Endodermal cell (in vitro differentiated cells): ENCODE results near the gene ARL15. TPM values are rescaled to one million over a fixed set of nuclear protein-coding genes. Genes with fewer than 3 reads are reported as not detected.

Source experiments
- DNase-seq: peaks from one replicate; pipeline ENCODE4 v3.0.0-alpha.2; 2017
- H3K27ac ChIP-seq: 2 replicates; pipeline ENCODE4 v1.5.1; 2013; ENCODE audit warnings: mild to moderate bottlenecking, low read depth, low read length, moderate library complexity
- H3K27me3 ChIP-seq: 2 replicates; pipeline ENCODE4 v1.6.1; 2013; ENCODE audit warnings: mild to moderate bottlenecking, low read length, moderate library complexity; ENCODE audit not compliant: insufficient read depth, control insufficient read depth, poor library complexity, severe bottlenecking
- H3K36me3 ChIP-seq: 2 replicates; pipeline ENCODE4 v1.7.0; 2013; ENCODE audit warnings: mild to moderate bottlenecking, low read length, moderate library complexity; ENCODE audit not compliant: control insufficient read depth, insufficient read depth
- H3K4me1 ChIP-seq: one replicate; pipeline ENCODE4 v1.7.0; 2013; ENCODE audit warnings: low read length; ENCODE audit not compliant: control insufficient read depth, insufficient read depth
- H3K4me3 ChIP-seq: 2 replicates; pipeline ENCODE4 v1.5.1; 2013; ENCODE audit warnings: mild to moderate bottlenecking, low read length, moderate library complexity
- H3K9ac ChIP-seq: 2 replicates; pipeline ENCODE4 v1.6.1; 2013; ENCODE audit warnings: mild to moderate bottlenecking, low read length, moderate library complexity; ENCODE audit not compliant: poor library complexity, severe bottlenecking; ENCODE audit errors: extremely low read depth
- H3K9me3 ChIP-seq: 2 replicates; pipeline ENCODE4 v1.6.1; 2013; ENCODE audit warnings: mild to moderate bottlenecking, low read length, moderate library complexity; ENCODE audit not compliant: control insufficient read depth
- H3K27ac Mint-ChIP-seq: 2 replicates; pipeline ENCODE4 v1.8.0; 2020; ENCODE audit warnings: mixed read lengths
- H3K27me3 Mint-ChIP-seq: 2 replicates; pipeline ENCODE4 v1.8.0; 2021; ENCODE audit warnings: mild to moderate bottlenecking, mixed read lengths; ENCODE audit not compliant: insufficient read depth
- H3K36me3 Mint-ChIP-seq: 2 replicates; pipeline ENCODE4 v1.8.0; 2020; ENCODE audit warnings: low read depth, mixed read lengths
- H3K4me1 Mint-ChIP-seq: 2 replicates; pipeline ENCODE4 v1.8.0; 2020; ENCODE audit warnings: mixed read lengths
- H3K4me3 Mint-ChIP-seq: 2 replicates; pipeline ENCODE4 v1.8.0; 2020; ENCODE audit warnings: mild to moderate bottlenecking, moderate library complexity, mixed read lengths
- H3K9me3 Mint-ChIP-seq: 2 replicates; pipeline ENCODE4 v1.8.0; 2020; ENCODE audit warnings: mild to moderate bottlenecking, mixed read lengths
- whole genome bisulfite sequencing, 2 experiments: methylation state at CpG; one replicate each; pipeline versions ENCODE4 v1.1.5 to v1.1.7; 2013; ENCODE audit warnings: missing lambda C conversion rate in 2 of 2, mixed read lengths in 1 of 2; ENCODE audit not compliant: insufficient coverage in 1 of 2, insufficient read length in 1 of 2; 5-methylcytosine and 5-hydroxymethylcytosine counted together
- total RNA-seq, 2 donors: library from RNA; stranded (reverse); fragmentation: NEBNext Ultra II Directional in 1 of 2; extraction: Animal tissue kit (Norgen Biotek cat#: 25700) in 1 of 2; gene quantifications; 2 replicates in 1 of 2; 3 replicates in 1 of 2; pipeline ENCODE4 v1.2.1, GENCODE V29; 2021
- TF ChIP-seq, protein P1 (sequence below): fragments of 200-600 bp; sonication (generic); conservative IDR thresholded peaks from 2 replicates; pipeline ENCODE4 v1.5.0; 2021; ENCODE audit warnings: antibody characterized with exemption, mild to moderate bottlenecking

ARL15 gene
- total RNA-seq, 2 donors from 2014 or later: 23.3 to 24.0 TPM

DNA sequence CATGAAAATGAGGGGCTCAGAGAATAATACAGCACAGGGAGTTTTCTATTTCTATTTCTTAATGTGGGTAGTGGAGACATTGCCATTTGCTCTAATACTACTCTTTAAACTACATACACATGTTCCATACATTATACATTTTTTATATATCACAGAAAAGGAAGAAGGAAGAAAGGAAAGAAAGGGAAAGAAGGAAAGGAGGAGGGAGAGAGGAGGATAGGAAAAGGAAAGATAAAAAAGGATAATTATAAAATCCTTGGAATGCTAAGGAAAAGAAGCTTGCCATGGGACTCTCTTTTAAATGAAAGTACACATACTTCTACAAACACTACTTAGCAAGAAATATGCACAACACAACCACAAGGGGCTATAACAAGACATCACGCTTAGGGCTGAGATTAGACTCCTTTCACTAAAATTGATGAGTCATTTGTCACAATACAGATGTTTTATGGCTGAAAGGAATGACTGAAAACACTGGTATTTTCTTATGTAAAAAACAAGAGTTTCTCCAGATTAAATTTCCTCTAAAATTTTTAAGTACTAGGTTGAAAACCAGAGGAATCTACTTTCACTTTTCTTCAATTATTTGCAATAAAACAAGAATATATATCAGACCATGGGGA is 219.8 kb downstream of the ARL15 start:
- no peak overlapping the region for H3K4me3 Mint-ChIP-seq
- no peaks in the 10 kb centered on the region for H3K9me3 Mint-ChIP-seq
- Histone ChIP-seq H3K9ac (no peak overlapping the region), H3K27ac (no peak overlapping the region), H3K4me3 (no peak overlapping the region), H3K9me3 (no peaks in the 10 kb centered on the region), H3K4me1 (no peaks in the 10 kb centered on the region), H3K36me3 (no peaks in the 10 kb centered on the region), H3K27me3 (no peaks in the 10 kb centered on the region)
- H3K36me3 Mint-ChIP-seq: no peaks in the 10 kb centered on the region
- H3K4me1 Mint-ChIP-seq: peaks cover 9% of the 10 kb centered on the region
- DNase-seq: no peak
- 100% methylated on average over 1 of the region's 1 CpG; no CpG with 5 or more reads in 1 of the 2 experiments for WGBS, 2 experiments
- H3K27me3 Mint-ChIP-seq: no peaks in the 10 kb centered on the region
- TF ChIP-seq, protein P1, sequence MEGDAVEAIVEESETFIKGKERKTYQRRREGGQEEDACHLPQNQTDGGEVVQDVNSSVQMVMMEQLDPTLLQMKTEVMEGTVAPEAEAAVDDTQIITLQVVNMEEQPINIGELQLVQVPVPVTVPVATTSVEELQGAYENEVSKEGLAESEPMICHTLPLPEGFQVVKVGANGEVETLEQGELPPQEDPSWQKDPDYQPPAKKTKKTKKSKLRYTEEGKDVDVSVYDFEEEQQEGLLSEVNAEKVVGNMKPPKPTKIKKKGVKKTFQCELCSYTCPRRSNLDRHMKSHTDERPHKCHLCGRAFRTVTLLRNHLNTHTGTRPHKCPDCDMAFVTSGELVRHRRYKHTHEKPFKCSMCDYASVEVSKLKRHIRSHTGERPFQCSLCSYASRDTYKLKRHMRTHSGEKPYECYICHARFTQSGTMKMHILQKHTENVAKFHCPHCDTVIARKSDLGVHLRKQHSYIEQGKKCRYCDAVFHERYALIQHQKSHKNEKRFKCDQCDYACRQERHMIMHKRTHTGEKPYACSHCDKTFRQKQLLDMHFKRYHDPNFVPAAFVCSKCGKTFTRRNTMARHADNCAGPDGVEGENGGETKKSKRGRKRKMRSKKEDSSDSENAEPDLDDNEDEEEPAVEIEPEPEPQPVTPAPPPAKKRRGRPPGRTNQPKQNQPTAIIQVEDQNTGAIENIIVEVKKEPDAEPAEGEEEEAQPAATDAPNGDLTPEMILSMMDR: peak; percentile 53
- H3K27ac Mint-ChIP-seq: no peak overlapping the region

DNA sequence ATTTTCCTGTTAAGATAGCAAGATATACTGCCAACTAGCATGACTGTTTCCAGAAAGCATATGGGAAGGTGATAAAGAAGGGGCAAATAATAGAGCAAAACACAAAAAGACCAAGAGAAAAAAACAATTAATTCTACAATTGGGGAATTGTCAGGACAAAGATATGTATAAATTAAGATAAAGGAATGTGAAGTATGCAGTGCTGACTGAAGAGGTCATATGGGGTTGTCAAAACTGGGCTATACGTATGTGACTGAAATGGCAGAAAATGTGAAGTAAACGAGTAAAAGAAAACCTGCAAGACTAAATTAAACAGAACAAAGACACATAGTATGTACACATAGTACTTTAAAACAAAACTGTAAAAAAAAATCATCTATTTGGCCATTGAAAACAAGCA is 222.3 kb downstream of the ARL15 start:
- Histone ChIP-seq H3K27me3 (no peaks in the 10 kb centered on the region), H3K9ac (no peak overlapping the region), H3K4me3 (no peak overlapping the region), H3K27ac (no peak overlapping the region), H3K36me3 (no peaks in the 10 kb centered on the region), H3K4me1 (no peaks in the 10 kb centered on the region), H3K9me3 (no peaks in the 10 kb centered on the region)
- TF ChIP-seq, protein P1: no peak
- Mint-ChIP-seq H3K4me1 (peaks cover 2% of the 10 kb centered on the region), H3K36me3 (no peaks in the 10 kb centered on the region), H3K4me3 (no peak overlapping the region), H3K27me3 (no peaks in the 10 kb centered on the region), H3K9me3 (no peaks in the 10 kb centered on the region), H3K27ac (no peak overlapping the region)
- WGBS, 2 experiments: 96% methylated on average over 2 of the region's 2 CpGs; no CpG with 5 or more reads in 1 of the 2 experiments
- no peak for DNase-seq

DNA sequence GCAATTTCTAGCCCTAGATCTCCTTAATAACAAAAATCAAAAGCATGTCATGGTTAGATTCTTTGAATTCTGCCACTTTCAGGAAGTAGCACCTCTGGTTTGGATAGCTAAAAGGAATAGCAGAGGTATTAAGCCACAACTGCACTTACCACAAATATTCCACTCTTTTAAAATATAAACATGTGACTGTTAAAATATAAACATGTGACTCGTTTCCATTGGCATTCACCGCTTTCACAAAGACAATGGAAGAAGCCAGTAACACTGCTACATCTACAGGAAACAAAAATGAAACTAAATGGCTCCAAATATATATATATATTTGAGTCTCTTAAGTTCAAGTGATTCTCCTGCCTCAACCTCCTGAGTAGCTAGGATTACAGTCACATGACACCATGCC is 222.9 kb downstream of the ARL15 start:
- peaks cover 4% of the 10 kb centered on the region for H3K4me1 Mint-ChIP-seq
- no peaks in the 10 kb centered on the region for H3K27me3 ChIP-seq
- H3K9me3 Mint-ChIP-seq: no peaks in the 10 kb centered on the region
- H3K4me3 Mint-ChIP-seq: no peak overlapping the region
- H3K9ac ChIP-seq: no peak overlapping the region
- no peak overlapping the region for H3K27ac ChIP-seq
- WGBS, 2 experiments: 93% methylated on average over 2 of the region's 2 CpGs; no CpG with 5 or more reads in 1 of the 2 experiments
- TF ChIP-seq, protein P1: no peak
- no peak for DNase-seq
- no peak overlapping the region for H3K4me3 ChIP-seq
- H3K27ac Mint-ChIP-seq: no peak overlapping the region
- no peaks in the 10 kb centered on the region for H3K9me3 ChIP-seq
- H3K4me1 ChIP-seq: no peaks in the 10 kb centered on the region
- H3K27me3 Mint-ChIP-seq: no peaks in the 10 kb centered on the region
- H3K36me3 Mint-ChIP-seq: no peaks in the 10 kb centered on the region
- H3K36me3 ChIP-seq: no peaks in the 10 kb centered on the region
